Kidney (tissue), 14 donors: Measurements from ENCODE around the gene RAD51B. TPM values are rescaled to one million over a fixed set of nuclear protein-coding genes. Genes with fewer than 3 reads are reported as not detected.
A peak's percentile ranks its signal among the peaks of the same experiment; 100 is the strongest.

ENCODE experiments used
- DNase-seq, 5 donors: peaks; one replicate each; pipeline ENCODE4 v3.0.0-alpha.2; 2013 to 2020
- FAIRE-seq: peaks from 2 replicates; lab custom pipeline; 2012; peaks lifted over from hg19 to GRCh38; lab: Jason Lieb, UNC
- H3K27ac ChIP-seq, 2 donors: one replicate each; pipeline ENCODE4 v1.7.0; 2013; ENCODE audit warnings: low read depth in 2 of 2, low read length in 2 of 2, inconsistent platforms in 1 of 2
- H3K27me3 ChIP-seq: one replicate; pipeline ENCODE4 v1.7.1; 2013; ENCODE audit warnings: low read length, inconsistent platforms; ENCODE audit not compliant: control insufficient read depth, insufficient read depth
- H3K36me3 ChIP-seq, 3 donors: one replicate each; pipeline versions ENCODE4 v1.7.0 to v1.7.1; 2013; ENCODE audit warnings: low read length in 3 of 3, control low read depth in 1 of 3, inconsistent platforms in 1 of 3; ENCODE audit not compliant: insufficient read depth in 3 of 3, control insufficient read depth in 2 of 3
- H3K4me1 ChIP-seq, 3 donors: one replicate each; pipeline versions ENCODE4 v1.7.0 to v1.7.1; 2013; ENCODE audit warnings: low read length in 3 of 3, inconsistent platforms in 1 of 3, low read depth in 1 of 3; ENCODE audit not compliant: control insufficient read depth in 2 of 3, insufficient read depth in 2 of 3
- H3K4me3 ChIP-seq, 3 donors: one replicate each; pipeline versions ENCODE4 v1.7.0 to v1.8.1; 2013; ENCODE audit warnings: low read length in 3 of 3, control low read depth in 1 of 3, inconsistent platforms in 1 of 3
- H3K9ac ChIP-seq, 3 donors: one replicate each; pipeline versions ENCODE4 v1.7.0 to v1.7.1; 2013; ENCODE audit warnings: low read length in 3 of 3, control low read depth in 1 of 3, inconsistent platforms in 1 of 3
- H3K9me3 ChIP-seq, 3 donors: one replicate each; pipeline versions ENCODE4 v1.7.0 to v1.7.1; 2013; ENCODE audit warnings: low read length in 3 of 3, control low read depth in 1 of 3, inconsistent platforms in 1 of 3; ENCODE audit not compliant: control insufficient read depth in 2 of 3, insufficient read depth in 1 of 3
- intact Hi-C: fragments of 100-400 bp; cut with DNase I; formaldehyde crosslinking; loops from one replicate; pipeline ENCODE4 v1.11.1; 2022
- polyA plus RNA-seq: library from polyadenylated mRNA; stranded (reverse); fragments of 350-450 nt; fragmentation: Illumina TruSeq; extraction: RNeasy Lipid Tissue Mini Kit (QIAGEN cat#74804); gene quantifications from one replicate; pipeline ENCODE4 v1.2.3, GENCODE V29; 2014; ENCODE audit warnings: low read depth, low replicate concordance; ENCODE audit not compliant: insufficient read depth
- total RNA-seq: library from RNA; stranded (reverse); fragmentation: NEBNext Ultra II Directional; extraction: Animal tissue kit (Norgen Biotek cat#: 25700); gene quantifications from one replicate; pipeline ENCODE4 v1.2.1, GENCODE V29; 2021
- TF ChIP-seq, protein P1 (sequence below): IDR thresholded peaks from 3 replicates; pipeline ENCODE4 v1.5.1; 2012; ENCODE audit warnings: mild to moderate bottlenecking, moderate library complexity, borderline replicate concordance; ENCODE audit not compliant: insufficient read depth; ENCODE audit errors: extremely low read depth
- donor health status: control.
- donor health status: control.
- donor health status: control.
- donor health status: control.
- donor health status: control.
- donor health status: DM: yes; HTN: yes; CAD: no.
- donor health status: Normal renal cell carcinoma (clear cell type).

Gene RAD51B
- total and polyA plus RNA-seq, 2 donors from 2014 or later = 6.9 to 18.0 TPM

DNA sequence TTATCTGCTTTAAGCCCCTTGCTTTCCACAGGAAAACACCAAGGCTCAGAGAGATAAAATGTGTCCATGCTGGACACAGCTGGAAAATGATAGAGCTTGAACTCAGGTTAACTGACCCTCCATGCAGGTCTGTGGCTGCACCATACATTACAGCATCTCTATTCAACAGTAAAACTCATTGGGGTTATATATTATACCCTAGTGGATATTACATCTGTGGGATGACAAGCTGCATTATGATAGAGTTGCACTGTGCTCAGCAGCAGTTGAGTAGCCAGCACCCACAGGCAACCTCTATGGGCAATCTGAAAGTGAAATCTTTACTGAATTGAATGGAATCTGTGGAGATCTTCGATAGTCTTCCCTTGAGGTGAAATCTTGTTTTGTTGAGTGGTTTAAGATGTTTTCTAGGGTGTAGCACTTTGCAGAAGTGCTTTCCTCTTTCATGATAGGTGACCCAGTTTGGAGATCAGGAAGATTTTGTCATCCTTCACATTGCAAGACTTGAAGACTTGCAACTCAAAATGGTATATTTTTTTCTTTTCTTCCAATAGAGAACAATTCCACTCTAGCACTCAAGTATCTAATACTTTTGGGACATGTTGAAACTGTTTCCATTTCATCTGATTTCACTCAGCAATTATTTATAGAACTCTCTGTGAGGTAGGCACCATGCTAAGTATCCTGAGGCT, 389.2 kb downstream of the RAD51B start:
- Histone ChIP-seq H3K27me3 (no peaks in the 10 kb centered on the region), H3K36me3 (no peaks in the 10 kb centered on the region), H3K9ac (no peak overlapping the region), H3K27ac (no peak overlapping the region), H3K9me3 (no peaks in the 10 kb centered on the region), H3K4me3 (no peak overlapping the region), H3K4me1 (peaks cover 7 to 22% (median 14%) of the 10 kb centered on the region in 3 donors)
- no peak for FAIRE-seq
- intact Hi-C loops = no loop called here
- no peak for DNase-seq
- TF ChIP-seq, protein P1, sequence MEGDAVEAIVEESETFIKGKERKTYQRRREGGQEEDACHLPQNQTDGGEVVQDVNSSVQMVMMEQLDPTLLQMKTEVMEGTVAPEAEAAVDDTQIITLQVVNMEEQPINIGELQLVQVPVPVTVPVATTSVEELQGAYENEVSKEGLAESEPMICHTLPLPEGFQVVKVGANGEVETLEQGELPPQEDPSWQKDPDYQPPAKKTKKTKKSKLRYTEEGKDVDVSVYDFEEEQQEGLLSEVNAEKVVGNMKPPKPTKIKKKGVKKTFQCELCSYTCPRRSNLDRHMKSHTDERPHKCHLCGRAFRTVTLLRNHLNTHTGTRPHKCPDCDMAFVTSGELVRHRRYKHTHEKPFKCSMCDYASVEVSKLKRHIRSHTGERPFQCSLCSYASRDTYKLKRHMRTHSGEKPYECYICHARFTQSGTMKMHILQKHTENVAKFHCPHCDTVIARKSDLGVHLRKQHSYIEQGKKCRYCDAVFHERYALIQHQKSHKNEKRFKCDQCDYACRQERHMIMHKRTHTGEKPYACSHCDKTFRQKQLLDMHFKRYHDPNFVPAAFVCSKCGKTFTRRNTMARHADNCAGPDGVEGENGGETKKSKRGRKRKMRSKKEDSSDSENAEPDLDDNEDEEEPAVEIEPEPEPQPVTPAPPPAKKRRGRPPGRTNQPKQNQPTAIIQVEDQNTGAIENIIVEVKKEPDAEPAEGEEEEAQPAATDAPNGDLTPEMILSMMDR = no peak

DNA sequence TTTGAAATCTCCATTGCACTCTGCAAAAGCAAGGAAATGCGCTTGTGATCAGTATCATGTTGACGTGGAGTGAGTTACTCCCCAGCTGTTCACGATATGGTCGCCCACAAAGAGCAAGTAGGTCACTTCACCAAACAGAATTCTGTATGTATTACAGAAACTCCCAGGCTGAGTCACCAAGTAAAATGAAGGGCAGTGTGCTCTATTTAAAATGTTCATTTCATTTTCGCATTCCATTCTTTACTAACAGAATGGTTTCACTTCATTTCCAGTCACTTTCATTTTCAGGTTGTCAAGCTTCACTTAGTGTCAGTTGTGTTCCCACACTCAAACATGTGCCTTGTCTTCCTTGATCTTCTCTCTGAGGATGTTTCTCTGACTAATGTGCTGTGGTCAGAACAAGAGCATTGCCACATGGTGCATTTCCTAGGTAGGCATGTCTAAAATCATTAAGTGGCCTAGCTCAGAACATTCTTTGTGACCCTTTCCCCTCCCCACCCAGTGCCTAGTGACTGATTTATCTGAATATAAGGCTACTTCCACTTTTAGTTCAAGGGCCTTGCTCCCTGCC, 391.2 kb downstream of the RAD51B start:
- intact Hi-C loops = no loop called here
- Histone ChIP-seq H3K27me3 (no peaks in the 10 kb centered on the region), H3K4me3 (peak overlapping the region; percentile 2 to 52 (median 31)), H3K36me3 (no peaks in the 10 kb centered on the region), H3K9me3 (no peaks in the 10 kb centered on the region), H3K4me1 (peaks cover 7 to 22% (median 14%) of the 10 kb centered on the region in 3 donors), H3K27ac (peak overlapping the region; percentile 83 to 93), H3K9ac (peak overlapping the region in 1 of 3 donors; percentile 19)
- peak in 2 of 5 donors; percentile 50 to 67 for DNase-seq
- FAIRE-seq = peak; percentile 67
- TF ChIP-seq, protein P1 = no peak

DNA sequence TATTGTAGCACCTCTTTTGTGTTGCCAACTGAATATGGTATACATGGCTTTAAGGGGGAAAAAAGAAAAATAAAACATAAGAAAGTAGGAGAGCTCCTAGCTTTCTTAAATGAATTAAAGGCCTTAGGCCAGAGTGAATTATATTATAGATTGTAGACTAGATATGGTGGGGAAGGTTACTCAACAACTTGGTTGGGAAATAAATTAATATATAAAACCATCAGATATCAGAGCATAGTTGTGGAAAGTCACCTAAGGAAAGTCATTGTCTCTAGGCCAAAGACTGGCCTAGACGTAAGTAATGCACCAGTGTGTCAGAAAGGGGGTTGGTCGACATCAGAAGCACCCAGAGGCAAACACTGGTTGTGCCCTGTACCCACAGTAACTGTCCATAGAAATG, 391.8 kb downstream of the RAD51B start:
- H3K9me3 ChIP-seq = no peaks in the 10 kb centered on the region
- intact Hi-C loops = no loop called here
- H3K4me1 ChIP-seq = peaks cover 7 to 22% (median 14%) of the 10 kb centered on the region in 3 donors
- peak overlapping the region in 1 of 3 donors; percentile 4 for H3K4me3 ChIP-seq
- DNase-seq (no peak), FAIRE-seq (no peak)
- TF ChIP-seq, protein P1 = no peak
- peak overlapping the region; percentile 83 to 93 for H3K27ac ChIP-seq
- H3K36me3 ChIP-seq = no peaks in the 10 kb centered on the region
- H3K9ac ChIP-seq = no peak overlapping the region
- H3K27me3 ChIP-seq = no peaks in the 10 kb centered on the region
